ENCODE measurements around the gene RPS6KA5. TPM values are rescaled to one million over a fixed set of nuclear protein-coding genes. Genes with fewer than 3 reads are reported as not detected.
"Not testable (repeated sequence)": the region's sequence is repeated elsewhere in the genome, so short reads cannot be mapped to it uniquely, and the experiment has no call there.

Gene RPS6KA5
- total RNA-seq, 1 donor from 2014 or later = 11.3 TPM

DNA sequence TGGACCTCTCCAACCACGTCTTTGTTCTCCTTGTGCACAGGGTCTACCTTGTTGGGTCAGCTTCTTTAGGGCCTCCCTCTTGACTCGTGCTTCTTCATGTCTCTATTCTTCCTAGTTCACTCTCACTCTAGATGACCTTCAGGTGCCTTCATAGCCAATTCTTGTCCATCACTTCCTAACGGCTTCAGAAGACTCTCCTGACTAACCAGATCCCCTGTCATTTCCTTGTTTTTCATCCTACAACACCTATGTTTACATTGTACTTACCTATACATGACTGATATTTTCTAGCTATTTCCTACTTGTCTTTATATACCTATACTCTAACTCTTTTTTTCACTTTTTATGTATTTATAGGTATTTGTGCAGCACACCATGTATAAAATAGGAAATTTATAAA is 117.1 kb downstream of the RPS6KA5 start:
- no peak overlapping the region for H3K4me3 ChIP-seq
- peaks cover 14% of the 10 kb centered on the region for H3K9me3 ChIP-seq
- TF ChIP-seq CTCF (IDR thresholded peaks at IDR 0.05) = no peak
- H3K27ac ChIP-seq = no peak overlapping the region
- DNase-seq (no peak), ATAC-seq (no peak)
- no peaks in the 10 kb centered on the region for H3K36me3 ChIP-seq
- intact Hi-C loops (cut with DNase I) = no loop called here
- no peaks in the 10 kb centered on the region for H3K27me3 ChIP-seq (ENCODE audit: low read depth)
- H3K4me1 ChIP-seq = no peaks in the 10 kb centered on the region

GRCh38 chr14:90942511-90942910 is 117.9 kb downstream of the RPS6KA5 start:
- no peak for DNase-seq

GRCh38 chr14:90941706-90942105 is 118.7 kb downstream of the RPS6KA5 start:
- no peaks in the 10 kb centered on the region for H3K4me1 ChIP-seq
- no peak overlapping the region for H3K4me3 ChIP-seq
- no peak for DNase-seq
- H3K9me3 ChIP-seq = peaks cover 14% of the 10 kb centered on the region
- no peaks in the 10 kb centered on the region for H3K36me3 ChIP-seq
- H3K27me3 ChIP-seq (ENCODE audit: low read depth) = no peaks in the 10 kb centered on the region
- no peak for TF ChIP-seq CTCF (IDR thresholded peaks at IDR 0.05)
- no peak overlapping the region for H3K27ac ChIP-seq
- ATAC-seq = no peak
- intact Hi-C loops (cut with DNase I) = no loop called here

More at GRCh38 chr14:90942511-90942910, 117.9 kb downstream of the RPS6KA5 start:
- intact Hi-C loops (cut with DNase I) = no loop called here
- Histone ChIP-seq H3K27ac (no peak overlapping the region), H3K36me3 (no peaks in the 10 kb centered on the region), H3K4me1 (no peaks in the 10 kb centered on the region), H3K4me3 (no peak overlapping the region), H3K27me3 (ENCODE audit: low read depth) (no peaks in the 10 kb centered on the region), H3K9me3 (peaks cover 14% of the 10 kb centered on the region)
- no peak for ATAC-seq
- no peak for TF ChIP-seq CTCF (IDR thresholded peaks at IDR 0.05)

- DNase-seq = no peak
- TF ChIP-seq CTCF (IDR thresholded peaks at IDR 0.05) = no peak
- no peak for ATAC-seq
- H3K4me3 ChIP-seq = no peak overlapping the region
- no peaks in the 10 kb centered on the region for H3K36me3 ChIP-seq
- intact Hi-C loops (cut with DNase I) = no loop called here
- H3K27ac ChIP-seq = no peak overlapping the region
- H3K9me3 ChIP-seq = peaks cover 14% of the 10 kb centered on the region
- no peaks in the 10 kb centered on the region for H3K4me1 ChIP-seq
- H3K27me3 ChIP-seq (ENCODE audit: low read depth) = no peaks in the 10 kb centered on the region
These were observed 120.0 kb downstream of the RPS6KA5 start for GRCh38 chr14:90940318-90940962.

GRCh38 chr14:90939252-90939795 is 121.1 kb downstream of the RPS6KA5 start:
- intact Hi-C loops (cut with DNase I); H3K4me1 ChIP-seq; H3K36me3 ChIP-seq; H3K27ac ChIP-seq; H3K27me3 ChIP-seq (ENCODE audit: low read depth); DNase-seq; ATAC-seq; H3K4me3 ChIP-seq: not testable (repeated sequence)
- peaks cover 14% of the 10 kb centered on the region for H3K9me3 ChIP-seq

GRCh38 chr14:90938615-90939014 is 121.8 kb downstream of the RPS6KA5 start:
- no peak for ATAC-seq
- H3K36me3 ChIP-seq = no peaks in the 10 kb centered on the region
- no peak overlapping the region for H3K4me3 ChIP-seq
- H3K9me3 ChIP-seq = peaks cover 14% of the 10 kb centered on the region
- no peaks in the 10 kb centered on the region for H3K27me3 ChIP-seq (ENCODE audit: low read depth)
- DNase-seq = no peak
- no peaks in the 10 kb centered on the region for H3K4me1 ChIP-seq
- intact Hi-C loops (cut with DNase I) = no loop called here
- TF ChIP-seq CTCF (IDR thresholded peaks at IDR 0.05) = no peak
- H3K27ac ChIP-seq = no peak overlapping the region
